K562 (cell line): ENCODE data around the gene C2. TPM values are rescaled to one million over a fixed set of nuclear protein-coding genes. Genes with fewer than 3 reads are reported as not detected.

Experiments used
- ATAC-seq: fragments of 200-7000 bp; cut with Tn5 transposase; 3 replicates; pipeline ENCODE4 v1.9.1; 2020; ENCODE audit warnings: moderate library complexity
- BruUV-seq: library from RNA; stranded (reverse); fragments of 400-500 nt; replicated peaks from 2 replicates; lab custom pipeline; 2021; lab: Mats Ljungman, UMichigan
- CTCF ChIA-PET: fragments of 300-600 bp; formaldehyde crosslinking; extraction: SDS; loops from one replicate; lab custom pipeline; 2021; ENCODE audit warnings: low intra/inter-chr PET ratio; lab: Yijun Ruan, JAX
- POLR2A ChIA-PET: fragments of 300-600, 350-650 bp; sonication (Branson Sonifier 250); formaldehyde crosslinking; extraction: SDS; loops from one replicate; lab custom pipeline; 2021; ENCODE audit warnings: antibody characterized with exemption, inconsistent platforms; lab: Yijun Ruan, JAX
- DNase-seq, 4 experiments: peaks; one replicate each; pipeline versions ENCODE4 v3.0.0 to v3.0.0-alpha.2; 2011 to 2018; ENCODE audit warnings: low spot score in 3 of 4, mixed read lengths in 3 of 4; ENCODE audit errors: extremely low read depth in 1 of 4
- FAIRE-seq: peaks from 2 replicates; lab custom pipeline; 2011; peaks lifted over from hg19 to GRCh38; lab: Jason Lieb, UNC
- H2AFZ ChIP-seq: 2 replicates; pipeline ENCODE4 v1.6.0; 2011; ENCODE audit warnings: low read depth, low read length, control low read depth, inconsistent platforms
- H3K27ac ChIP-seq: fragments of 200-600 bp; 3 replicates; pipeline ENCODE4 v1.8.0; 2011; ENCODE audit warnings: low read depth, mild to moderate bottlenecking, control low read depth, inconsistent platforms, low read length, moderate library complexity, mixed read lengths; ENCODE audit errors: extremely low read depth
- H3K27me3 ChIP-seq, 2 experiments: fragments of 300-600 bp in 1 of 2; 2 replicates in 1 of 2; 3 replicates in 1 of 2; pipeline versions ENCODE4 v1.6.0 to v1.8.0; 2011; ENCODE audit warnings: inconsistent platforms in 2 of 2, low read length in 2 of 2, mild to moderate bottlenecking in 1 of 2, mixed read lengths in 1 of 2, moderate library complexity in 1 of 2; ENCODE audit not compliant: control insufficient read depth in 2 of 2, insufficient read depth in 2 of 2
- H3K36me3 ChIP-seq: fragments of 300-600 bp; 3 replicates; pipeline ENCODE4 v1.8.0; 2011; ENCODE audit warnings: mild to moderate bottlenecking, low read length, inconsistent platforms; ENCODE audit not compliant: control insufficient read depth, insufficient read depth
- H3K4me1 ChIP-seq, 2 experiments: fragments of 200-600 bp in 1 of 2; replicated peaks in 1 of 2; 2 replicates in 1 of 2; 3 replicates in 1 of 2; pipeline versions ENCODE4 v1.5.1 to v1.8.0; 2011; ENCODE audit warnings: inconsistent platforms in 2 of 2, low read length in 2 of 2, mild to moderate bottlenecking in 1 of 2, mixed read lengths in 1 of 2, moderate library complexity in 1 of 2; ENCODE audit not compliant: control insufficient read depth in 2 of 2, insufficient read depth in 2 of 2
- H3K4me2 ChIP-seq: 2 replicates; pipeline ENCODE4 v1.6.1; 2011; ENCODE audit warnings: low read length, control low read depth, inconsistent platforms, mixed read lengths; ENCODE audit not compliant: insufficient read depth
- H3K4me3 ChIP-seq: fragments of 200-600 bp; sonication (generic), shearing (Covaris generic); 2 replicates; pipeline ENCODE4 v1.5.1; 2016; ENCODE audit warnings: control low read depth, inconsistent platforms
- H3K79me2 ChIP-seq: fragments of 200-600 bp; 3 replicates; pipeline ENCODE4 v1.8.0; 2011; ENCODE audit warnings: low read length, inconsistent platforms; ENCODE audit not compliant: control insufficient read depth, insufficient read depth
- H3K9ac ChIP-seq, 2 experiments: 2 replicates each; pipeline versions ENCODE4 v1.6.0 to v1.6.1; 2011; ENCODE audit warnings: low read depth in 2 of 2, low read length in 2 of 2, control low read depth in 1 of 2, inconsistent platforms in 1 of 2, mild to moderate bottlenecking in 1 of 2, mixed read lengths in 1 of 2; ENCODE audit not compliant: insufficient read depth in 1 of 2
- H3K9me1 ChIP-seq: one replicate; pipeline ENCODE4 v1.6.0; 2011; ENCODE audit warnings: inconsistent platforms, mild to moderate bottlenecking, low read length, moderate library complexity; ENCODE audit not compliant: control insufficient read depth, insufficient read depth
- H3K9me3 ChIP-seq: replicated peaks from 2 replicates; pipeline ENCODE4 v1.5.1; 2011; ENCODE audit warnings: low read depth, low read length, inconsistent platforms; ENCODE audit not compliant: control insufficient read depth, insufficient read depth
- H4K20me1 ChIP-seq: replicated peaks from 2 replicates; pipeline ENCODE4 v1.6.1; 2011; ENCODE audit warnings: low read length, inconsistent platforms, mixed read lengths; ENCODE audit not compliant: control insufficient read depth, insufficient read depth
- BRD4 ChIP-seq: fragments of 200-600 bp; sonication (generic); IDR thresholded peaks from 2 replicates; pipeline ENCODE4 v1.6.1; 2017; ENCODE audit warnings: inconsistent platforms
- CREB1 ChIP-seq, 2 experiments: sonication (generic) in 1 of 2; formaldehyde crosslinking in 1 of 2; IDR thresholded peaks; 2 replicates each; pipeline versions ENCODE4 v1.6.1 to v1.8.0; 2012 to 2022; ENCODE audit warnings: inconsistent platforms in 1 of 2, mild to moderate bottlenecking in 1 of 2, missing genetic modification reagents in 1 of 2, moderate library complexity in 1 of 2
- FOXJ3 ChIP-seq: sonication (generic); formaldehyde crosslinking; IDR thresholded peaks from 2 replicates; pipeline ENCODE4 v1.4.0; 2020; ENCODE audit warnings: mild to moderate bottlenecking, missing genetic modification reagents
- GATA2 ChIP-seq: sonication (generic); formaldehyde crosslinking; IDR thresholded peaks from 2 replicates; pipeline ENCODE4 v1.4.0; 2020; ENCODE audit warnings: mild to moderate bottlenecking, missing genetic modification reagents
- NFE2L1 ChIP-seq: fragments of 450-650 bp; IDR thresholded peaks from 2 replicates; pipeline ENCODE4 v1.6.1; 2016; ENCODE audit warnings: missing genetic modification characterization, low read depth, mild to moderate bottlenecking, missing compliant biosample characterization, moderate library complexity, borderline replicate concordance
- NFYB ChIP-seq: IDR thresholded peaks from 2 replicates; pipeline ENCODE4 v1.6.1; 2011; ENCODE audit warnings: mild to moderate bottlenecking, moderate library complexity; ENCODE audit not compliant: insufficient read length; ENCODE audit errors: extremely low read depth
- PHTF2 ChIP-seq: fragments of 250-450 bp; sonication (Bioruptor Pico); IDR thresholded peaks from 2 replicates; pipeline ENCODE4 v1.5.0; 2021; ENCODE audit warnings: mild to moderate bottlenecking
- RFX1 ChIP-seq: fragments of 450-650 bp; IDR thresholded peaks from 2 replicates; pipeline ENCODE4 v1.6.1; 2016; ENCODE audit warnings: mild to moderate bottlenecking, moderate library complexity
- ZNF24 ChIP-seq: fragments of 450-650 bp; IDR thresholded peaks from 2 replicates; pipeline ENCODE4 v1.6.1; 2016
- WGBS: fragments of 100-300 bp; shearing (Covaris generic); methylation state at CpG from one replicate; pipeline ENCODE4 v1.1.6; 2016; ENCODE audit warnings: low coverage, mixed read lengths; ENCODE audit not compliant: insufficient coverage; ENCODE audit errors: missing lambda C conversion rate; 5-methylcytosine and 5-hydroxymethylcytosine counted together
- in situ Hi-C: fragments of 300-500 bp; cut with MboI; formaldehyde crosslinking; loops from 4 replicates; pipeline ENCODE4 v1.15.0; 2018; ENCODE audit warnings: inconsistent platforms, mixed read lengths
- intact Hi-C: fragments of 100-400 bp; cut with micrococcal nuclease; formaldehyde crosslinking; loops from 2 replicates; pipeline ENCODE4 v1.14.2; 2022
- polyA plus RNA-seq, 8 experiments: library from polyadenylated mRNA; depleted of rRNA in 4 of 8; stranded (reverse) in 5 of 8; unstranded in 3 of 8; fragments of >200 nt; fragmentation: Nextera tagmentation in 2 of 8; fragmentation: Illumina TruSeq in 1 of 8; extraction: Ambion mirVana in 2 of 8; extraction: Trizol in 1 of 8; gene quantifications; 2 replicates each; pipeline versions ENCODE4 v1.2.1 to v1.2.3, GENCODE V29; 2011 to 2014; ENCODE audit warnings: inconsistent platforms in 1 of 8, missing spikeins in 1 of 8
- total RNA-seq, 7 experiments: library from RNA; depleted of rRNA in 6 of 7; stranded (reverse); fragments of >200 nt in 6 of 7; fragmentation: Illumina TruSeq in 2 of 7; extraction: Trizol in 2 of 7; gene quantifications; 2 replicates each; pipeline versions ENCODE4 v1.2.1 to v1.2.3, GENCODE V29; 2011 to 2021; ENCODE audit warnings: low replicate concordance in 1 of 7
- TF ChIP-seq, protein P1 (sequence below): sonication (generic); formaldehyde crosslinking; IDR thresholded peaks from 2 replicates; pipeline ENCODE4 v1.8.0; 2022; ENCODE audit warnings: missing genetic modification reagents, mild to moderate bottlenecking, borderline replicate concordance
- TF ChIP-seq, protein P2 (sequence below): IDR thresholded peaks from 2 replicates; pipeline ENCODE4 v1.6.1; 2011; ENCODE audit warnings: borderline replicate concordance, low read depth, mild to moderate bottlenecking, moderate library complexity, low read length; ENCODE audit not compliant: insufficient read depth, poor library complexity, severe bottlenecking
- TF ChIP-seq, protein P3 (sequence below): fragments of 250-450 bp; sonication (Bioruptor Pico); IDR thresholded peaks from 2 replicates; pipeline ENCODE4 v1.4.0; 2020
- TF ChIP-seq, protein P4 (sequence below): fragments of 250-450 bp; sonication (Bioruptor Pico); IDR thresholded peaks from 2 replicates; pipeline ENCODE4 v1.4.0; 2020; ENCODE audit warnings: mild to moderate bottlenecking

C2 gene
- total and polyA plus RNA-seq, 9 of the 15 experiments (the other 6 are each of a cell fraction or from before 2014, with no cell fraction given), result 0.05 to 1.1 (median 0.39) TPM; not detected in 1

DNA sequence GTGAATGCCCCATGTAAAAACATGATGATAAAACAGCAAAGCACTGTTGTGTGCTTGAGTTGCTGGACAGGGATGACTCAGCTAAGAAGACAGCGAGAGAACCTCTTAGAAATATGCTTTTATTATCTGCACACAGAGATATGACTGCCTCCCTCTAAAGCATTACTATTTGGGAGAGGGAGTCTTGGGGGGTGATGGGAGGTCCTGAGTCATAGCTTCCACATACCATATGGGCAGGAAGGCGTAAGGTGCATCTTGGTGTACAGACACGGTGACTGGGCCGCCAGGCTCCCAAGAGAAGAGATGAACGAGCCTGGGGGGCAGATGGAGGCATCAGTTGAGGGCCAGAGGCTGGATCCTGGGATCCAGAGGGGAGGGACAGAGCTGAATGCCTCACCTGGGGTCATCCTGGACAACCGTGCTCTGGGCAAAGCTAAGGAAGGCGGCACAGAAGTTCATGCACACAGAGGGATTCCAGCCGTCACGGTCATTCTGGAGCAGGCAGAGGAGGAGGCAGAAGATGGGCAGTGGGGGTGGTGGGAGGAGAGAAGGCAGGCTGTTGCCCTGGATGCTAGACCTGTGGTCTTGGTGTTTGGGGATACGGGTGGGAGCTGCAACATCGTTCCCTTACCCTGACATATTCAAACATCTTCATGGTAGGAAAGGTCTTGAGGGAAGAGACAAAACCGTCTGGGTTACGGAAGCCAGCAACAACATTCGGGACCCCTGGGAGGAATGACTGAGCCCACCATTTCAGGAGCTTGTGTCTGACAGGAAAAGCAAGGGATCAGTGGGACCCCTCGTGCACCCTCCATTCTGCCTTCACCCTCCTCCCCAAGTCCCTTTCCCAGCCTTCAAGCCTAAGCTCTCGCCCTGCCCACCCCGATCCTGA, 42.4 kb downstream of the C2 start:
- H4K20me1 ChIP-seq, result no peaks in the 10 kb centered on the region
- peaks cover 69% of the 10 kb centered on the region for H3K36me3 ChIP-seq
- CTCF ChIA-PET, result no interaction called here
- FAIRE-seq (peak; percentile 91), DNase-seq (peak; percentile 42 to 89 (median 68)), ATAC-seq (peak; percentile 37)
- POLR2A ChIA-PET, result interaction anchor here (0.6 to 5.8 kb wide), 13 partner anchors 8 to 310 kb away, joined by 3 to 74 read pairs (median 3); partner anchors contain the start of genes C6orf47, NELFE and SKIC2
- H3K4me2 ChIP-seq, result peak overlapping the region; percentile 99
- BruUV-seq, result no TSS peak
- no peak overlapping the region for H2AFZ ChIP-seq
- peak overlapping the region; percentile 56 for H3K4me3 ChIP-seq
- no peaks in the 10 kb centered on the region for H3K9me1 ChIP-seq
- H3K9me3 ChIP-seq, result no peaks in the 10 kb centered on the region
- peaks cover 56 to 61% of the 10 kb centered on the region in 2 experiments; a peak in 4 of 5 replicates for H3K4me1 ChIP-seq
- peaks cover 48% of the 10 kb centered on the region for H3K79me2 ChIP-seq
- H3K27me3 ChIP-seq, result no peaks in the 10 kb centered on the region
- H3K9ac ChIP-seq, result peak overlapping the region; percentile 90 to 96
- intact Hi-C loops (loop anchor here (10.0 kb wide), 1 partner anchor 235 kb away; the partner anchor contains the start of gene CLIC1), in situ Hi-C loops (loop anchor here (5.0 kb wide), 1 partner anchor 47 kb away; no protein-coding TSS in a partner anchor)
- WGBS, result 49% methylated on average over 17 of the region's 17 CpGs
- H3K27ac ChIP-seq, result peak overlapping the region; percentile 84
- no peak for TF ChIP-seq FOXJ3 (CRISPR knock-in tag)
- no peak for TF ChIP-seq RFX1
- no peak; the same call in 1 of the 2 replicates for TF ChIP-seq CREB1 (IDR thresholded peaks at IDR 0.05)
- no peak for TF ChIP-seq CREB1 (CRISPR knock-in tag; IDR thresholded peaks at IDR 0.05)
- peak; percentile 72 for TF ChIP-seq NFE2L1 (tag)
- no peak for TF ChIP-seq GATA2 (CRISPR knock-in tag)
- TF ChIP-seq BRD4, result no peak
- TF ChIP-seq ZNF24, result no peak
- no peak for TF ChIP-seq NFYB
- TF ChIP-seq, protein P1, sequence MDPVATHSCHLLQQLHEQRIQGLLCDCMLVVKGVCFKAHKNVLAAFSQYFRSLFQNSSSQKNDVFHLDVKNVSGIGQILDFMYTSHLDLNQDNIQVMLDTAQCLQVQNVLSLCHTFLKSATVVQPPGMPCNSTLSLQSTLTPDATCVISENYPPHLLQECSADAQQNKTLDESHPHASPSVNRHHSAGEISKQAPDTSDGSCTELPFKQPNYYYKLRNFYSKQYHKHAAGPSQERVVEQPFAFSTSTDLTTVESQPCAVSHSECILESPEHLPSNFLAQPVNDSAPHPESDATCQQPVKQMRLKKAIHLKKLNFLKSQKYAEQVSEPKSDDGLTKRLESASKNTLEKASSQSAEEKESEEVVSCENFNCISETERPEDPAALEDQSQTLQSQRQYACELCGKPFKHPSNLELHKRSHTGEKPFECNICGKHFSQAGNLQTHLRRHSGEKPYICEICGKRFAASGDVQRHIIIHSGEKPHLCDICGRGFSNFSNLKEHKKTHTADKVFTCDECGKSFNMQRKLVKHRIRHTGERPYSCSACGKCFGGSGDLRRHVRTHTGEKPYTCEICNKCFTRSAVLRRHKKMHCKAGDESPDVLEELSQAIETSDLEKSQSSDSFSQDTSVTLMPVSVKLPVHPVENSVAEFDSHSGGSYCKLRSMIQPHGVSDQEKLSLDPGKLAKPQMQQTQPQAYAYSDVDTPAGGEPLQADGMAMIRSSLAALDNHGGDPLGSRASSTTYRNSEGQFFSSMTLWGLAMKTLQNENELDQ (CRISPR knock-in tag), result no peak
- TF ChIP-seq PHTF2 (CRISPR knock-in tag), result no peak
- TF ChIP-seq, protein P2, sequence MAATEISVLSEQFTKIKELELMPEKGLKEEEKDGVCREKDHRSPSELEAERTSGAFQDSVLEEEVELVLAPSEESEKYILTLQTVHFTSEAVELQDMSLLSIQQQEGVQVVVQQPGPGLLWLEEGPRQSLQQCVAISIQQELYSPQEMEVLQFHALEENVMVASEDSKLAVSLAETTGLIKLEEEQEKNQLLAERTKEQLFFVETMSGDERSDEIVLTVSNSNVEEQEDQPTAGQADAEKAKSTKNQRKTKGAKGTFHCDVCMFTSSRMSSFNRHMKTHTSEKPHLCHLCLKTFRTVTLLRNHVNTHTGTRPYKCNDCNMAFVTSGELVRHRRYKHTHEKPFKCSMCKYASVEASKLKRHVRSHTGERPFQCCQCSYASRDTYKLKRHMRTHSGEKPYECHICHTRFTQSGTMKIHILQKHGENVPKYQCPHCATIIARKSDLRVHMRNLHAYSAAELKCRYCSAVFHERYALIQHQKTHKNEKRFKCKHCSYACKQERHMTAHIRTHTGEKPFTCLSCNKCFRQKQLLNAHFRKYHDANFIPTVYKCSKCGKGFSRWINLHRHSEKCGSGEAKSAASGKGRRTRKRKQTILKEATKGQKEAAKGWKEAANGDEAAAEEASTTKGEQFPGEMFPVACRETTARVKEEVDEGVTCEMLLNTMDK, result no peak
- TF ChIP-seq, protein P3, sequence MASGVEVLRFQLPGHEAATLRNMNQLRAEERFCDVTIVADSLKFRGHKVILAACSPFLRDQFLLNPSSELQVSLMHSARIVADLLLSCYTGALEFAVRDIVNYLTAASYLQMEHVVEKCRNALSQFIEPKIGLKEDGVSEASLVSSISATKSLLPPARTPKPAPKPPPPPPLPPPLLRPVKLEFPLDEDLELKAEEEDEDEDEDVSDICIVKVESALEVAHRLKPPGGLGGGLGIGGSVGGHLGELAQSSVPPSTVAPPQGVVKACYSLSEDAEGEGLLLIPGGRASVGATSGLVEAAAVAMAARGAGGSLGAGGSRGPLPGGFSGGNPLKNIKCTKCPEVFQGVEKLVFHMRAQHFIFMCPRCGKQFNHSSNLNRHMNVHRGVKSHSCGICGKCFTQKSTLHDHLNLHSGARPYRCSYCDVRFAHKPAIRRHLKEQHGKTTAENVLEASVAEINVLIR, result no peak
- TF ChIP-seq, protein P4, sequence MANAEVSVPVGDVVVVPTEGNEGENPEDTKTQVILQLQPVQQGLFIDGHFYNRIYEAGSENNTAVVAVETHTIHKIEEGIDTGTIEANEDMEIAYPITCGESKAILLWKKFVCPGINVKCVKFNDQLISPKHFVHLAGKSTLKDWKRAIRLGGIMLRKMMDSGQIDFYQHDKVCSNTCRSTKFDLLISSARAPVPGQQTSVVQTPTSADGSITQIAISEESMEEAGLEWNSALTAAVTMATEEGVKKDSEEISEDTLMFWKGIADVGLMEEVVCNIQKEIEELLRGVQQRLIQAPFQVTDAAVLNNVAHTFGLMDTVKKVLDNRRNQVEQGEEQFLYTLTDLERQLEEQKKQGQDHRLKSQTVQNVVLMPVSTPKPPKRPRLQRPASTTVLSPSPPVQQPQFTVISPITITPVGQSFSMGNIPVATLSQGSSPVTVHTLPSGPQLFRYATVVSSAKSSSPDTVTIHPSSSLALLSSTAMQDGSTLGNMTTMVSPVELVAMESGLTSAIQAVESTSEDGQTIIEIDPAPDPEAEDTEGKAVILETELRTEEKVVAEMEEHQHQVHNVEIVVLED, result no peak
